A549 (cell line): Measurements from ENCODE around the gene PACSIN1. TPM values are rescaled to one million over a fixed set of nuclear protein-coding genes. Genes with fewer than 3 reads are reported as not detected.

ENCODE experiments used
- ATAC-seq, 2 experiments: fragments of 200-7000 bp in 1 of 2; fragments of >200 bp in 1 of 2; cut with Nextera tagmentation in 1 of 2; cut with Tn5 transposase in 1 of 2; 3 replicates each; pipeline versions ENCODE4 v1.8.0 to v1.9.1; 2018 to 2020; ENCODE audit warnings: mild to moderate bottlenecking in 1 of 2, moderate library complexity in 1 of 2
- CTCF ChIA-PET: fragments of 300-600 bp; sonication (Branson Sonifier 250); formaldehyde crosslinking; extraction: SDS; loops from one replicate; lab custom pipeline; 2021; ENCODE audit warnings: antibody characterized with exemption, inconsistent platforms; lab: Yijun Ruan, JAX
- POLR2A ChIA-PET: fragments of 350-600 bp; formaldehyde crosslinking; extraction: SDS; loops from one replicate; lab custom pipeline; 2021; ENCODE audit warnings: antibody characterized with exemption, inconsistent platforms; lab: Yijun Ruan, JAX
- DNase-seq, 2 experiments: peaks; one replicate each; pipeline versions ENCODE4 v3.0.0 to v3.0.0-alpha.2; 2011 to 2016; ENCODE audit warnings: low read depth in 1 of 2, low spot score in 1 of 2
- FAIRE-seq: peaks from 2 replicates; lab custom pipeline; 2011; peaks lifted over from hg19 to GRCh38; lab: Jason Lieb, UNC
- H3K27ac ChIP-seq, 2 experiments: fragments of >200 bp; sonication (Bioruptor Twin); formaldehyde crosslinking; 3 replicates each; pipeline ENCODE4 v1.5.1; 2016 to 2017
- H3K4me1 ChIP-seq: fragments of >200 bp; sonication (Bioruptor Twin); formaldehyde crosslinking; 3 replicates; pipeline ENCODE4 v1.6.1; 2016
- H3K4me2 ChIP-seq: fragments of >200 bp; sonication (Bioruptor Twin); formaldehyde crosslinking; 3 replicates; pipeline ENCODE4 v1.6.1; 2016
- H3K4me3 ChIP-seq: fragments of >200 bp; sonication (Bioruptor Twin); formaldehyde crosslinking; 3 replicates; pipeline ENCODE4 v1.5.1; 2016
- H3K9me3 ChIP-seq: fragments of >200 bp; sonication (Bioruptor Twin); formaldehyde crosslinking; 3 replicates; pipeline ENCODE4 v1.6.1; 2016
- CBX2 ChIP-seq: fragments of 200-600 bp; sonication (generic); IDR thresholded peaks from 2 replicates; pipeline ENCODE4 v1.6.1; 2016; ENCODE audit warnings: low read depth, mild to moderate bottlenecking, borderline replicate concordance
- CEBPB ChIP-seq, 2 experiments: fragments of >200 bp in 1 of 2; sonication (Bioruptor Twin) in 1 of 2; formaldehyde crosslinking in 1 of 2; IDR thresholded peaks; 2 replicates each; pipeline ENCODE4 v1.6.1; 2012 to 2016
- CHD4 ChIP-seq: fragments of 200-600 bp; sonication (generic); IDR thresholded peaks from 2 replicates; pipeline ENCODE4 v1.6.1; 2016; ENCODE audit warnings: antibody characterized with exemption, mild to moderate bottlenecking, borderline replicate concordance
- CTCF ChIP-seq: fragments of >200 bp; sonication (Bioruptor Twin); formaldehyde crosslinking; IDR thresholded peaks from 3 replicates; pipeline ENCODE4 v1.5.1; 2016
- EHF ChIP-seq: fragments of 250-450 bp; sonication (Bioruptor Pico); IDR thresholded peaks from 2 replicates; pipeline ENCODE4 v1.5.0; 2020; ENCODE audit warnings: mild to moderate bottlenecking
- EP300 ChIP-seq, 2 experiments: fragments of >200 bp; sonication (Bioruptor Twin); formaldehyde crosslinking; IDR thresholded peaks; 2 replicates in 1 of 2; 3 replicates in 1 of 2; pipeline ENCODE4 v1.6.1; 2016 to 2017
- ESRRA ChIP-seq: fragments of 150-350 bp; IDR thresholded peaks from 2 replicates; pipeline ENCODE4 v1.6.1; 2014; ENCODE audit warnings: mild to moderate bottlenecking, low read length, borderline replicate concordance
- FOSB ChIP-seq: fragments of 250-450 bp; sonication (Bioruptor Pico); IDR thresholded peaks from 2 replicates; pipeline ENCODE4 v1.5.0; 2020; ENCODE audit warnings: mild to moderate bottlenecking, moderate library complexity
- FOXS1 ChIP-seq: fragments of 250-450 bp; sonication (Bioruptor Pico); IDR thresholded peaks from 2 replicates; pipeline ENCODE4 v1.5.0; 2020; ENCODE audit warnings: mild to moderate bottlenecking, moderate library complexity
- HDAC2 ChIP-seq: fragments of 200-600 bp; sonication (generic); IDR thresholded peaks from 2 replicates; pipeline ENCODE4 v1.6.1; 2016
- HEYL ChIP-seq: fragments of 250-450 bp; sonication (Bioruptor Pico); IDR thresholded peaks from 2 replicates; pipeline ENCODE4 v1.8.0; 2021; ENCODE audit warnings: mild to moderate bottlenecking, moderate library complexity
- HOXB13 ChIP-seq: fragments of 250-450 bp; sonication (Bioruptor Pico); IDR thresholded peaks from 2 replicates; pipeline ENCODE4 v1.5.0; 2020; ENCODE audit warnings: low read depth, mild to moderate bottlenecking, moderate library complexity
- HOXB5 ChIP-seq: fragments of 250-450 bp; sonication (Bioruptor Pico); IDR thresholded peaks from 2 replicates; pipeline ENCODE4 v1.5.0; 2020; ENCODE audit warnings: mild to moderate bottlenecking, moderate library complexity
- MAZ ChIP-seq: fragments of 150-350 bp; IDR thresholded peaks from 2 replicates; pipeline ENCODE4 v1.6.1; 2014; ENCODE audit warnings: antibody characterized with exemption, low read depth, low read length, borderline replicate concordance
- NFE2L2 ChIP-seq: fragments of 150-350 bp; conservative IDR thresholded peaks from 2 replicates; pipeline ENCODE4 v1.6.1; 2014; ENCODE audit warnings: low read length
- POLR2AphosphoS2 ChIP-seq: conservative IDR thresholded peaks from 2 replicates; pipeline ENCODE4 v1.6.1; 2012; ENCODE audit warnings: low read length, improper control_type of control experiment, inconsistent platforms
- RNF2 ChIP-seq: fragments of 200-600 bp; sonication (generic); IDR thresholded peaks from 2 replicates; pipeline ENCODE4 v1.6.1; 2016; ENCODE audit warnings: low read depth, mild to moderate bottlenecking, antibody characterized with exemption, moderate library complexity, borderline replicate concordance
- SREBF2 ChIP-seq: fragments of 450-650 bp; IDR thresholded peaks from 2 replicates; pipeline ENCODE4 v1.6.1; 2014; ENCODE audit warnings: mild to moderate bottlenecking, moderate library complexity
- TFCP2L1 ChIP-seq: fragments of 250-450 bp; sonication (Bioruptor Pico); IDR thresholded peaks from 2 replicates; pipeline ENCODE4 v1.5.0; 2021; ENCODE audit warnings: mild to moderate bottlenecking
- TP53 ChIP-seq: fragments of 250-450 bp; sonication (Bioruptor Pico); IDR thresholded peaks from 2 replicates; pipeline ENCODE4 v1.5.0; 2021; ENCODE audit warnings: mild to moderate bottlenecking, moderate library complexity
- ZFP36 ChIP-seq: fragments of 450-650 bp; IDR thresholded peaks from 2 replicates; pipeline ENCODE4 v1.6.1; 2014; ENCODE audit warnings: borderline replicate concordance; ENCODE audit not compliant: partially characterized antibody
- ZSCAN20 ChIP-seq: fragments of 250-450 bp; sonication (Bioruptor Pico); IDR thresholded peaks from 2 replicates; pipeline ENCODE4 v1.8.0; 2022; ENCODE audit warnings: mild to moderate bottlenecking, moderate library complexity
- WGBS: methylation state at CpG from one replicate; pipeline ENCODE4 v1.1.6; 2017; ENCODE audit errors: missing lambda C conversion rate; 5-methylcytosine and 5-hydroxymethylcytosine counted together
- polyA plus RNA-seq, 4 experiments: library from polyadenylated mRNA; depleted of rRNA in 3 of 4; stranded (reverse); fragments of >200 nt; fragmentation: RNase III in 1 of 4; extraction: RNeasy Plus Mini Kit Qiagen cat#74134 plus additional on column Dnase treatment in 1 of 4; gene quantifications; 2 replicates in 3 of 4; 3 replicates in 1 of 4; pipeline ENCODE4 v1.2.3, GENCODE V29; 2011 to 2017
- TF ChIP-seq, protein P1 (sequence below): fragments of 200-600 bp; sonication (generic); IDR thresholded peaks from 2 replicates; pipeline ENCODE4 v1.6.1; 2016; ENCODE audit warnings: antibody characterized with exemption, mild to moderate bottlenecking, moderate library complexity

PACSIN1 gene
- polyA plus RNA-seq, 2 of the 4 experiments (the other 2 are of a cell fraction) = 0.14 to 0.30 TPM

DNA sequence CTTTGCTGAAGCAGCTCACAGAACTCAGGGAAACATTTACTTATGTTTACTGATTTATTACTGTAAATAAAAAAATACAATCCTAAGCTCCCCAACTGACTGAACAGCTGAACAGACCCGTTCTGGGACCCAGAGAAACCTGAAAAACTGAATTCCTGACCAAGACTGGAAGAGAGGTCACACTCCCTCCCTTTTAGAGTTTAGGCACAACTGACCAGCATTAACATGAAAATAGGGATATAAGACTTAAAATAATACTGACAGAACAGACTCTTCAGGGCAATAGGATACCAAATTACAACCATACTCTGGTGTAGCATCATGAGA, 28.3 kb upstream of the PACSIN1 start (continued):
- no peak for TF ChIP-seq ZSCAN20 (CRISPR knock-in tag)

GRCh38 chr6:34438705-34439104, 27.2 kb upstream of the PACSIN1 start:
- Histone ChIP-seq H3K4me3 (no peak overlapping the region), H3K4me2 (no peak overlapping the region), H3K9me3 (no peaks in the 10 kb centered on the region), H3K27ac (no peak overlapping the region), H3K4me1 (no peaks in the 10 kb centered on the region)
- ATAC-seq (no peak), DNase-seq (no peak), FAIRE-seq (no peak)
- POLR2A ChIA-PET = no interaction called here
- CTCF ChIA-PET = interaction anchor here (0.6 kb wide), 1 partner anchor 302 kb away, joined by 3 read pairs; no protein-coding TSS in a partner anchor
- TF ChIP-seq EP300 (IDR thresholded peaks at IDR 0.05) = no peak
- TF ChIP-seq, protein P1, sequence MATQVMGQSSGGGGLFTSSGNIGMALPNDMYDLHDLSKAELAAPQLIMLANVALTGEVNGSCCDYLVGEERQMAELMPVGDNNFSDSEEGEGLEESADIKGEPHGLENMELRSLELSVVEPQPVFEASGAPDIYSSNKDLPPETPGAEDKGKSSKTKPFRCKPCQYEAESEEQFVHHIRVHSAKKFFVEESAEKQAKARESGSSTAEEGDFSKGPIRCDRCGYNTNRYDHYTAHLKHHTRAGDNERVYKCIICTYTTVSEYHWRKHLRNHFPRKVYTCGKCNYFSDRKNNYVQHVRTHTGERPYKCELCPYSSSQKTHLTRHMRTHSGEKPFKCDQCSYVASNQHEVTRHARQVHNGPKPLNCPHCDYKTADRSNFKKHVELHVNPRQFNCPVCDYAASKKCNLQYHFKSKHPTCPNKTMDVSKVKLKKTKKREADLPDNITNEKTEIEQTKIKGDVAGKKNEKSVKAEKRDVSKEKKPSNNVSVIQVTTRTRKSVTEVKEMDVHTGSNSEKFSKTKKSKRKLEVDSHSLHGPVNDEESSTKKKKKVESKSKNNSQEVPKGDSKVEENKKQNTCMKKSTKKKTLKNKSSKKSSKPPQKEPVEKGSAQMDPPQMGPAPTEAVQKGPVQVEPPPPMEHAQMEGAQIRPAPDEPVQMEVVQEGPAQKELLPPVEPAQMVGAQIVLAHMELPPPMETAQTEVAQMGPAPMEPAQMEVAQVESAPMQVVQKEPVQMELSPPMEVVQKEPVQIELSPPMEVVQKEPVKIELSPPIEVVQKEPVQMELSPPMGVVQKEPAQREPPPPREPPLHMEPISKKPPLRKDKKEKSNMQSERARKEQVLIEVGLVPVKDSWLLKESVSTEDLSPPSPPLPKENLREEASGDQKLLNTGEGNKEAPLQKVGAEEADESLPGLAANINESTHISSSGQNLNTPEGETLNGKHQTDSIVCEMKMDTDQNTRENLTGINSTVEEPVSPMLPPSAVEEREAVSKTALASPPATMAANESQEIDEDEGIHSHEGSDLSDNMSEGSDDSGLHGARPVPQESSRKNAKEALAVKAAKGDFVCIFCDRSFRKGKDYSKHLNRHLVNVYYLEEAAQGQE = no peak
- no peak for TF ChIP-seq CBX2
- no peak for TF ChIP-seq FOSB
- no peak for TF ChIP-seq EHF (CRISPR knock-in tag)
- TF ChIP-seq HOXB5 (CRISPR knock-in tag) = no peak
- TF ChIP-seq MAZ = no peak
- TF ChIP-seq POLR2AphosphoS2 = no peak
- TF ChIP-seq ESRRA = no peak
- no peak for TF ChIP-seq RNF2
- TF ChIP-seq CHD4 = no peak
- WGBS = 43% methylated on average over 4 of the region's 4 CpGs

- H3K4me1 ChIP-seq = no peaks in the 10 kb centered on the region
- POLR2A ChIA-PET = no interaction called here
- WGBS = 83% methylated on average over 2 of the region's 3 CpGs
- TF ChIP-seq CEBPB (IDR thresholded peaks at IDR 0.05) (no peak), FOXS1 (CRISPR knock-in tag) (no peak), RNF2 (no peak), NFE2L2 (no peak), ZSCAN20 (CRISPR knock-in tag) (no peak), POLR2AphosphoS2 (no peak), HOXB13 (CRISPR knock-in tag) (no peak), TFCP2L1 (no peak)
- TF ChIP-seq, all 56 proteins: peak for 0
- Histone ChIP-seq H3K4me2 (no peak overlapping the region), H3K4me3 (no peak overlapping the region), H3K9me3 (no peaks in the 10 kb centered on the region), H3K27ac (no peak overlapping the region)
- FAIRE-seq = no peak
- CTCF ChIA-PET = interaction anchor here (0.6 to 1.3 kb wide), 4 partner anchors 10 to 303 kb away, joined by 3 to 4 read pairs (median 3); no protein-coding TSS in a partner anchor
- no peak for ATAC-seq
- no peak for DNase-seq
Observed at GRCh38 chr6:34439442-34439841, 26.4 kb upstream of the PACSIN1 start.

DNA sequence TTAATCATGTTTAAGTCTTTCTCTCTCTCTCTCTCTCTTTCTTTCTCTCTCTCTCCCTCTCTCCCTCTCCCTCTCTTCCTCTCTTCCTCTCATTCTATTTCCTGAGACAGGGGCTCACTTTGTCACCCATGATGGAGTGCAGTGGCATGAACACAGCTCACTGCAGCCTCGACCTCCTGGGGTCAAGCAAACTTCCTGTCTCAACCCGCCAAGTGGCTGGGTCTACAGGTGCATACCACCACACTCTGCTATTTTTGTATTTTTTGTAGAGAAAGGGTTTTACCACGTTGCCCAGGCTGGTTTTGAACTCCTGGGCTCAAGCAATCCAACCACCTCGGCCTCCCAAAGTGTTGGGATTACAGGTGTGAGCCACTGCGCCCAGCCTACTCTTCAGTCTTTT, 24.4 kb upstream of the PACSIN1 start:
- CTCF ChIA-PET = interaction anchor here (1.4 kb wide), 1 partner anchor 19 kb away, joined by 3 read pairs; no protein-coding TSS in a partner anchor
- DNase-seq (no peak), FAIRE-seq (no peak), ATAC-seq (no peak)
- no peak overlapping the region for H3K27ac ChIP-seq
- no peak overlapping the region for H3K4me2 ChIP-seq
- POLR2A ChIA-PET = no interaction called here
- H3K4me3 ChIP-seq = no peak overlapping the region
- H3K4me1 ChIP-seq = no peaks in the 10 kb centered on the region
- 48% methylated on average over 5 of the region's 5 CpGs for WGBS
- H3K9me3 ChIP-seq = no peaks in the 10 kb centered on the region
- TF ChIP-seq NFE2L2 (no peak), TP53 (CRISPR knock-in tag) (no peak), CHD4 (no peak), HOXB13 (CRISPR knock-in tag) (no peak), HDAC2 (no peak), CTCF (no peak), HEYL (CRISPR knock-in tag) (no peak), FOSB (no peak), EP300 (IDR thresholded peaks at IDR 0.05) (no peak), SREBF2 (no peak), ESRRA (no peak), ZFP36 (no peak)
- TF ChIP-seq, protein P1 = no peak
